ENCODE data around the gene ATP5ME. TPM values are rescaled to one million over a fixed set of nuclear protein-coding genes. Genes with fewer than 3 reads are reported as not detected.

The ATP5ME gene
- total and polyA plus RNA-seq, 2 of the 13 experiments (the other 11 are each of a cell fraction or from before 2014, with no cell fraction given): 305 to 753 TPM

GRCh38 chr4:692771-693554 lies 18.9 kb upstream of the ATP5ME start (continued):
- TF ChIP-seq NCOA2 (CRISPR knock-in tag; IDR thresholded peaks at IDR 0.05): peak; percentile 75
- TF ChIP-seq SRY (CRISPR knock-in tag; IDR thresholded peaks at IDR 0.05): no peak
- TF ChIP-seq MLX (CRISPR knock-in tag; IDR thresholded peaks at IDR 0.05): peak; percentile 99
- no peak for TF ChIP-seq TBX3 (IDR thresholded peaks at IDR 0.05; ENCODE audit: borderline replicate concordance)
- TF ChIP-seq ZSCAN21 (CRISPR knock-in tag; IDR thresholded peaks at IDR 0.05; ENCODE audit: borderline replicate concordance): peak; percentile 53; the same call in 1 of the 2 replicates
- peak; percentile 66 for TF ChIP-seq RXRA (CRISPR knock-in tag; IDR thresholded peaks at IDR 0.05)
- peak; percentile 63; the same call in 1 of the 2 replicates for TF ChIP-seq TFDP1 (CRISPR knock-in tag; IDR thresholded peaks at IDR 0.05; ENCODE audit: borderline replicate concordance)
- no peak for TF ChIP-seq U2AF1 (optimal IDR thresholded peaks at IDR 0.05; ENCODE audit: low read depth, low read length)
- TF ChIP-seq MAX (IDR thresholded peaks at IDR 0.05): peak; percentile 91
- TF ChIP-seq NFYC (CRISPR knock-in tag; IDR thresholded peaks at IDR 0.05): no peak
- TF ChIP-seq ZNF770 (CRISPR knock-in tag; IDR thresholded peaks at IDR 0.05): 0 out of 2 replicates have a peak, but pooled peaks have one; percentile 27
- TF ChIP-seq ZNF34 (CRISPR knock-in tag; IDR thresholded peaks at IDR 0.05; ENCODE audit: borderline replicate concordance): no peak
- 0 out of 2 replicates have a peak, but pooled peaks have one; percentile 21 for TF ChIP-seq PPARG (CRISPR knock-in tag; conservative IDR thresholded peaks at IDR 0.05)
- TF ChIP-seq ELK4 (CRISPR knock-in tag; IDR thresholded peaks at IDR 0.05; ENCODE audit: borderline replicate concordance): no peak
- TF ChIP-seq YEATS4 (CRISPR knock-in tag; IDR thresholded peaks at IDR 0.05; ENCODE audit: borderline replicate concordance): no peak
- peak; percentile 56; the same call in 1 of the 2 replicates for TF ChIP-seq ZNF264 (CRISPR knock-in tag; IDR thresholded peaks at IDR 0.05)
- no peak for TF ChIP-seq ETV6 (CRISPR knock-in tag; conservative IDR thresholded peaks at IDR 0.05)
- peak; percentile 60; the same call in 1 of the 2 replicates for TF ChIP-seq NFKBIZ (CRISPR knock-in tag; IDR thresholded peaks at IDR 0.05)
- TF ChIP-seq ZNF800 (CRISPR knock-in tag; IDR thresholded peaks at IDR 0.05): no peak
- TF ChIP-seq HIC2 (CRISPR knock-in tag; IDR thresholded peaks at IDR 0.05; ENCODE audit: low read depth): peak; percentile 68; the same call in 1 of the 2 replicates

Data from HepG2 (cell line).